Measurements from ENCODE around the gene POGZ. TPM values are rescaled to one million over a fixed set of nuclear protein-coding genes. Genes with fewer than 3 reads are reported as not detected.

POGZ gene
- total and polyA plus RNA-seq, 2 of the 4 experiments (the other 2 are of a cell fraction), result 20.8 to 33.5 TPM

GRCh38 chr1:151492120-151492519 is 32.8 kb upstream of the POGZ start:
- H3K27ac ChIP-seq (ENCODE audit: insufficient read depth, low read length), result no peak overlapping the region
- dilution Hi-C loops (cut with HindIII; ENCODE audit: low sequenced_read_pairs, unreplicated experiment), result no loop called here
- intact Hi-C loops (cut with micrococcal nuclease), result no loop called here
- peaks cover 3% of the 10 kb centered on the region; the same call in 1 of the 2 replicates for H3K9me1 ChIP-seq (ENCODE audit: insufficient read depth, low read length)
- no peak overlapping the region for H3K9ac ChIP-seq (ENCODE audit: low read depth, low read length)
- H2BK20ac ChIP-seq (ENCODE audit: low read depth, low read length), result no peak overlapping the region
- ChIA-PET CTCF (no interaction called here), POLR2A (ENCODE audit: unreplicated experiment) (no interaction called here)
- H4K5ac ChIP-seq (ENCODE audit: low read depth, low read length), result no peak overlapping the region
- ATAC-seq (ENCODE audit: low read depth) (no peak), DNase-seq (no peak)
- peaks cover 2% of the 10 kb centered on the region; the same call in 1 of the 2 replicates for H3K27me3 ChIP-seq (ENCODE audit: control insufficient read depth, insufficient read depth, low read length)
- no peak overlapping the region for H4K91ac ChIP-seq (ENCODE audit: insufficient read depth, low read depth, low read length)
- no peak overlapping the region for H3K4ac ChIP-seq (ENCODE audit: low read depth, low read length)
- no peak overlapping the region for H2AFZ ChIP-seq (replicated peaks; ENCODE audit: low read length, poor library complexity)
- H2AK9ac ChIP-seq (replicated peaks; ENCODE audit: low read depth, low read length, poor library complexity), result no peak overlapping the region
- no peak overlapping the region for H3K23ac ChIP-seq (ENCODE audit: low read depth, low read length)
- no TSS peak for BruUV-seq (replicated peaks)
- in situ Hi-C loops (cut with MboI; ENCODE audit: low sequenced_read_pairs), result no loop called here
- no peak overlapping the region for H3K14ac ChIP-seq (replicated peaks; ENCODE audit: low read depth, low read length)
- no peak overlapping the region for H4K8ac ChIP-seq (ENCODE audit: low read depth in 2 of 2, low read length in 2 of 2)
- no CpG with 5 or more reads among the region's 1 CpG for WGBS, 2 experiments (ENCODE audit: extremely low coverage in 2 of 2, insufficient read length in 1 of 2)
- no peaks in the 10 kb centered on the region for H4K20me1 ChIP-seq (ENCODE audit: insufficient read depth, low read length)
- no peak overlapping the region for H3K18ac ChIP-seq (ENCODE audit: low read depth, low read length)
- H3K36me3 ChIP-seq (ENCODE audit: control insufficient read depth, insufficient read depth, low read length), result no peaks in the 10 kb centered on the region
- no peak overlapping the region for H3K56ac ChIP-seq (ENCODE audit: extremely low read depth, insufficient read depth, low read length)
- no peak overlapping the region for H3K4me3 ChIP-seq (ENCODE audit: insufficient read depth, low read depth, low read length)
- no peak overlapping the region for H2BK15ac ChIP-seq (ENCODE audit: low read depth, low read length)
- no peak for TF ChIP-seq RCOR1 (IDR thresholded peaks at IDR 0.05; ENCODE audit: insufficient replicate concordance, low read length)
- TF ChIP-seq POLR2A (IDR thresholded peaks at IDR 0.05; ENCODE audit: low read depth, low read length), result no peak
- TF ChIP-seq FOS (IDR thresholded peaks at IDR 0.05; ENCODE audit: low read depth, low read length), result no peak
- TF ChIP-seq BHLHE40 (IDR thresholded peaks at IDR 0.05; ENCODE audit: low read depth, low read length), result no peak
- TF ChIP-seq CEBPB (IDR thresholded peaks at IDR 0.05; ENCODE audit: low read depth, low read length), result no peak
- no peak for TF ChIP-seq MAZ (IDR thresholded peaks at IDR 0.05; ENCODE audit: borderline replicate concordance, low read depth, low read length)
- TF ChIP-seq CTCF (conservative IDR thresholded peaks at IDR 0.05; ENCODE audit: low read depth, low read length), result no peak
- no peak for TF ChIP-seq USF2 (IDR thresholded peaks at IDR 0.05; ENCODE audit: low read depth, low read length)
- no peaks in the 10 kb centered on the region for H3K79me1 ChIP-seq (ENCODE audit: low read depth in 1 of 2, low read length in 2 of 2)
- H3K4me1 ChIP-seq (ENCODE audit: control insufficient read depth, insufficient read depth, low read length), result peaks cover 3% of the 10 kb centered on the region
- no peak overlapping the region for H2BK120ac ChIP-seq (ENCODE audit: low read depth, low read length)
- H2AK5ac ChIP-seq (ENCODE audit: low read depth, low read length), result no peak overlapping the region
- H2BK5ac ChIP-seq (ENCODE audit: low read depth, low read length, poor library complexity, severe bottlenecking), result no peak overlapping the region
- no peak overlapping the region for H3K4me2 ChIP-seq (ENCODE audit: low read depth, low read length)
- H3K9me3 ChIP-seq (ENCODE audit: control insufficient read depth, insufficient read depth, low read length), result no peaks in the 10 kb centered on the region

All from IMR-90 (cell line).